Spleen (tissue), 7 donors: ENCODE results near the gene KCNQ1.

Source experiments
- CTCF ChIP-seq, 11 experiments: fragments of 200-600 bp in 7 of 11; fragments of 450-650 bp in 4 of 11; sonication (generic) in 4 of 11; IDR thresholded peaks in 8 of 11; conservative IDR thresholded peaks in 3 of 11; 1 replicate in 7 of 11; 2 replicates in 4 of 11; pipeline versions ENCODE4 v1.4.0 to v1.8.0; 2016 to 2021; ENCODE audit warnings: antibody characterized with exemption in 11 of 11, inconsistent platforms in 4 of 11, mild to moderate bottlenecking in 1 of 11
- POLR2A ChIP-seq, 3 donors: fragments of 450-650 bp; IDR thresholded peaks; one replicate each; pipeline ENCODE4 v1.5.1; 2017; ENCODE audit warnings: antibody characterized with exemption in 3 of 3, mild to moderate bottlenecking in 1 of 3
- POLR2AphosphoS5 ChIP-seq, 3 donors: sonication (generic); formaldehyde crosslinking; IDR thresholded peaks; one replicate each; pipeline ENCODE4 v1.5.1; 2017; ENCODE audit warnings: antibody characterized with exemption in 3 of 3
- donor health status: DM: no; HTN: no; CAD: no; lungs with moderate emphysema.
- donor health status: DM: no; HTN: no; CAD: no.
- donor health status: DM: no; HTN: no; CAD: no.

GRCh38 chr11:2576111-2576510, 131.3 kb downstream of the KCNQ1 start:
- TF ChIP-seq POLR2A (IDR thresholded peaks at IDR 0.05) = no peak
- no peak for TF ChIP-seq CTCF (IDR thresholded peaks at IDR 0.05 in 8 of 11, conservative IDR thresholded peaks at IDR 0.05 in 3 of 11)
- TF ChIP-seq POLR2AphosphoS5 (IDR thresholded peaks at IDR 0.05) = no peak
